Measurements from ENCODE around the gene TROAP.

The TROAP gene

GRCh38 chr12:49367381-49368239 is 44.6 kb downstream of the TROAP start, which contains the start of gene SPATS2 (continued):
- TF ChIP-seq INSM2 (tag by site-specific recombination; IDR thresholded peaks at IDR 0.05) (no peak), WT1 (tag by site-specific recombination; IDR thresholded peaks at IDR 0.05) (peak; percentile 43), ZNF48 (tag by site-specific recombination; IDR thresholded peaks at IDR 0.05) (no peak), GLIS2 (tag by site-specific recombination; IDR thresholded peaks at IDR 0.05) (0 out of 2 replicates have a peak, but pooled peaks have one; percentile 49), ZNF2 (tag by site-specific recombination; IDR thresholded peaks at IDR 0.05) (no peak; the same call in 1 of the 2 replicates), EGR2 (tag by site-specific recombination; IDR thresholded peaks at IDR 0.05; ENCODE audit: low read depth) (0 out of 2 replicates have a peak, but pooled peaks have one; percentile 44), KLF17 (tag by site-specific recombination; IDR thresholded peaks at IDR 0.05) (peak; percentile 11; the same call in 1 of the 2 replicates), ZNF221 (tag by site-specific recombination; IDR thresholded peaks at IDR 0.05; ENCODE audit: borderline replicate concordance) (no peak), ZNF76 (tag by site-specific recombination; IDR thresholded peaks at IDR 0.05; ENCODE audit: borderline replicate concordance, low read depth) (peak; percentile 22; the same call in 1 of the 2 replicates), ZNF830 (tag by site-specific recombination; IDR thresholded peaks at IDR 0.05; ENCODE audit: low read depth) (no peak), PRDM10 (tag by site-specific recombination; IDR thresholded peaks at IDR 0.05) (peak; percentile 78), ZBTB21 (tag by site-specific recombination; IDR thresholded peaks at IDR 0.05) (0 out of 2 replicates have a peak, but pooled peaks have one; percentile 25), ZNF645 (tag by site-specific recombination; IDR thresholded peaks at IDR 0.05) (no peak), ZNF10 (tag by site-specific recombination; IDR thresholded peaks at IDR 0.05) (no peak), IKZF3 (tag by site-specific recombination; IDR thresholded peaks at IDR 0.05) (peak; percentile 41), OSR2 (tag by site-specific recombination; IDR thresholded peaks at IDR 0.05) (no peak), ZBTB20 (tag by site-specific recombination; IDR thresholded peaks at IDR 0.05) (no peak; the same call in 1 of the 2 replicates), ZNF560 (tag by site-specific recombination; IDR thresholded peaks at IDR 0.05; ENCODE audit: borderline replicate concordance) (no peak), ZNF350 (tag by site-specific recombination; IDR thresholded peaks at IDR 0.05) (no peak), ZNF140 (tag by site-specific recombination; IDR thresholded peaks at IDR 0.05) (no peak), ZNF302 (tag by site-specific recombination; IDR thresholded peaks at IDR 0.05; ENCODE audit: low read depth) (no peak), ZNF274 (IDR thresholded peaks at IDR 0.05; ENCODE audit: low read length) (no peak), ZNF274 (tag by site-specific recombination; IDR thresholded peaks at IDR 0.05; ENCODE audit: borderline replicate concordance) (no peak), ZNF311 (tag by site-specific recombination; IDR thresholded peaks at IDR 0.05; ENCODE audit: borderline replicate concordance) (no peak), ZNF366 (tag by site-specific recombination; conservative IDR thresholded peaks at IDR 0.05) (peak; percentile 85), ZNF639 (tag by site-specific recombination; IDR thresholded peaks at IDR 0.05) (no peak), ZNF660 (tag by site-specific recombination; IDR thresholded peaks at IDR 0.05) (no peak), ZNF473 (tag by site-specific recombination; IDR thresholded peaks at IDR 0.05) (no peak), ZBTB26 (tag by site-specific recombination; optimal IDR thresholded peaks at IDR 0.05) (no peak), ZBTB48 (tag by site-specific recombination; IDR thresholded peaks at IDR 0.05) (peak; percentile 59)

Data from HEK293 (cell line).